GM06990 (cell line): ENCODE results near the gene RIN3.
A peak's percentile ranks its signal among the peaks of the same experiment; 100 is the strongest.

Source experiments
- DNase-seq: peaks from one replicate; pipeline ENCODE4 v3.0.0-alpha.2; 2011; ENCODE audit not compliant: insufficient read length; ENCODE audit errors: extremely low read depth
- H3K27me3 ChIP-seq: replicated peaks from 2 replicates; pipeline ENCODE4 v1.6.0; 2011; ENCODE audit warnings: low read length; ENCODE audit not compliant: control insufficient read depth, insufficient read depth
- H3K36me3 ChIP-seq: 2 replicates; pipeline ENCODE4 v1.5.1; 2011; ENCODE audit warnings: low read length; ENCODE audit not compliant: control insufficient read depth, insufficient read depth
- H3K4me3 ChIP-seq: replicated peaks from 2 replicates; pipeline ENCODE4 v1.5.1; 2011; ENCODE audit warnings: low read depth, mild to moderate bottlenecking, control low read depth, low read length
- CTCF ChIP-seq: IDR thresholded peaks from 2 replicates; pipeline ENCODE4 v1.5.1; 2011; ENCODE audit warnings: low read length, control low read depth, mild to moderate bottlenecking, inconsistent platforms; ENCODE audit not compliant: insufficient read depth, poor library complexity, severe bottlenecking

The RIN3 gene

GRCh38 chr14:92513204-92513965, at the start of gene RIN3:
Gene RIN3, plus strand, starts transcription at chr14:92513781. Its CDS starts 152 bp downstream, at chr14:92513933.
- no peak for TF ChIP-seq CTCF
- peak; percentile 62 for DNase-seq
- Histone ChIP-seq H3K27me3 (no peaks in the 10 kb centered on the region), H3K4me3 (peak within 1 kb of the TSS; percentile 80), H3K36me3 (no peaks in the 10 kb centered on the region)

- H3K4me3 ChIP-seq = no peak overlapping the region
Observed at GRCh38 chr14:92464156-92464555, 49.4 kb upstream of the RIN3 start.

GRCh38 chr14:92464716-92465115, 48.9 kb upstream of the RIN3 start:
- H3K27me3 ChIP-seq = no peaks in the 10 kb centered on the region
- no peak for TF ChIP-seq CTCF
- no peaks in the 10 kb centered on the region for H3K36me3 ChIP-seq
- no peak overlapping the region for H3K4me3 ChIP-seq
- DNase-seq = no peak

More at GRCh38 chr14:92464156-92464555, 49.4 kb upstream of the RIN3 start:
- Histone ChIP-seq H3K27me3 (no peaks in the 10 kb centered on the region), H3K36me3 (no peaks in the 10 kb centered on the region)
- no peak for DNase-seq
- TF ChIP-seq CTCF = no peak

- no peak for DNase-seq
- Histone ChIP-seq H3K36me3 (no peaks in the 10 kb centered on the region), H3K27me3 (no peaks in the 10 kb centered on the region), H3K4me3 (no peak overlapping the region)
- TF ChIP-seq CTCF = no peak
Observed at GRCh38 chr14:92465353-92466055, 48.1 kb upstream of the RIN3 start.

GRCh38 chr14:92466059-92466458, 47.5 kb upstream of the RIN3 start:
- H3K4me3 ChIP-seq = no peak overlapping the region
- TF ChIP-seq CTCF = no peak
- H3K27me3 ChIP-seq = no peaks in the 10 kb centered on the region
- H3K36me3 ChIP-seq = no peaks in the 10 kb centered on the region
- DNase-seq = no peak
